GM10847 (cell line): ENCODE data around the gene RIPOR2.

Experiments used
- POLR2A ChIP-seq: IDR thresholded peaks from 2 replicates; pipeline ENCODE4 v1.6.1; 2011; ENCODE audit not compliant: insufficient read length; ENCODE audit errors: extremely low read depth

Gene RIPOR2

GRCh38 chr6:24882295-24882694 lies 53.5 kb downstream of the RIPOR2 start:
- TF ChIP-seq POLR2A: no peak

- TF ChIP-seq POLR2A: no peak
Observed at GRCh38 chr6:24881376-24881775, 54.4 kb downstream of the RIPOR2 start.

GRCh38 chr6:24880451-24880850 lies 55.3 kb downstream of the RIPOR2 start:
- no peak for TF ChIP-seq POLR2A

- TF ChIP-seq POLR2A: no peak
Observed at GRCh38 chr6:24879351-24879750, 56.4 kb downstream of the RIPOR2 start.

- no peak for TF ChIP-seq POLR2A
Observed at GRCh38 chr6:24876499-24877465, 59.0 kb downstream of the RIPOR2 start.

GRCh38 chr6:24875534-24875901 lies 60.2 kb downstream of the RIPOR2 start:
- TF ChIP-seq POLR2A: no peak

GRCh38 chr6:24874776-24875533 lies 60.8 kb downstream of the RIPOR2 start:
- no peak for TF ChIP-seq POLR2A

GRCh38 chr6:24874128-24874527 lies 61.6 kb downstream of the RIPOR2 start:
- TF ChIP-seq POLR2A: no peak

GRCh38 chr6:24872779-24873178 lies 63.0 kb downstream of the RIPOR2 start:
- no peak for TF ChIP-seq POLR2A

- no peak for TF ChIP-seq POLR2A
Observed at GRCh38 chr6:24868765-24869164, 67.0 kb downstream of the RIPOR2 start.

- no peak for TF ChIP-seq POLR2A
Observed at GRCh38 chr6:24867104-24867703, 68.6 kb downstream of the RIPOR2 start.

- TF ChIP-seq POLR2A: no peak
Observed at GRCh38 chr6:24865161-24865560, 70.6 kb downstream of the RIPOR2 start.

GRCh38 chr6:24864343-24864742 lies 71.4 kb downstream of the RIPOR2 start:
- TF ChIP-seq POLR2A: no peak

GRCh38 chr6:24861934-24862333 lies 73.8 kb downstream of the RIPOR2 start:
- TF ChIP-seq POLR2A: no peak

GRCh38 chr6:24859608-24860200 lies 76.1 kb downstream of the RIPOR2 start:
- TF ChIP-seq POLR2A: no peak

- no peak for TF ChIP-seq POLR2A
Observed at GRCh38 chr6:24859132-24859531, 76.6 kb downstream of the RIPOR2 start.

- TF ChIP-seq POLR2A: no peak
Observed at GRCh38 chr6:24858177-24858653, 77.5 kb downstream of the RIPOR2 start.
